ENCODE measurements around the gene RPTOR.

DNA sequence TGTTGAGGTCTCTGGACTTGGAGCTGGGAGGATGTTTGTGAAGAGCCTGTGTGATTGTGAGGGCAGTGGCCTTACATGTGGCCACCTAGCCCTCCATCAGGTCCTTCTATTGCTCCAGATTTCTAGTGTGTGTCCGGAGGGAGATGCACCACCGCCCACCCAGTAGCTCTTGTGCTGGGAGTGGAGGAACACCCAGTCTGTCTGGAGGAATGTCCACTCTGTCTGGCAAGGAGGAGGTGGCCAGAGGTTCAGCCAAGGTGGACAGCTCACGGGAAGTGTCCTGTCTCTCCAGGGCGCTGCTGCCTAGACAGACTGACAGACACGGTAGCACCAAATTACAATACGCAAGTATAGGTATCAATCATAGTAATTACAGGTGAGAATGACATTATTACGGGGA is 10.6 kb downstream of the RPTOR start:
- no peak for TF ChIP-seq GATA2 (IDR thresholded peaks at IDR 0.05; ENCODE audit: low read depth, low read length)
- TF ChIP-seq GATA3 (IDR thresholded peaks at IDR 0.05; ENCODE audit: low read depth, low read length), result no peak
